Measurements from ENCODE around the gene ZNF211. TPM values are rescaled to one million over a fixed set of nuclear protein-coding genes. Genes with fewer than 3 reads are reported as not detected.
A peak's percentile ranks its signal among the peaks of the same experiment; 100 is the strongest.

Gene ZNF211
- total RNA-seq, 3 donors from 2014 or later (not counting 1 experiment from before 2014, with no cell fraction given) = 33.7 to 47.0 (median 36.9) TPM

GRCh38 chr19:57620673-57621348 is 12.2 kb upstream of the ZNF211 start:
- Mint-ChIP-seq H3K27ac (no peak overlapping the region), H3K27me3 (ENCODE audit: low read depth in 2 of 2) (no peaks in the 10 kb centered on the region), H3K4me1 (peaks cover 16 to 18% of the 10 kb centered on the region in 2 donors), H3K36me3 (peaks cover 75% of the 10 kb centered on the region), H3K9me3 (peaks cover 17 to 35% of the 10 kb centered on the region in 2 donors), H3K4me3 (no peak overlapping the region)
- no peak for ATAC-seq
- peaks cover 53% of the 10 kb centered on the region for H3K36me3 ChIP-seq (ENCODE audit: control insufficient read depth, insufficient read depth, low read length)
- H3K27ac ChIP-seq (ENCODE audit: low read length) = no peak overlapping the region
- no peak overlapping the region for H3K4me3 ChIP-seq (ENCODE audit: low read length)
- H3K4me1 ChIP-seq (ENCODE audit: control insufficient read depth, insufficient read depth, low read length) = no peaks in the 10 kb centered on the region
- DNase-seq = no peak
- no peaks in the 10 kb centered on the region for H3K27me3 ChIP-seq (ENCODE audit: control insufficient read depth, insufficient read depth, low read length)
- no peak for TF ChIP-seq CTCF (IDR thresholded peaks at IDR 0.05)
- intact Hi-C loops (cut with micrococcal nuclease) = no loop called here
- peaks cover 90% of the 10 kb centered on the region for H3K9me3 ChIP-seq (ENCODE audit: control insufficient read depth, insufficient read depth, low read length)
- 97% methylated on average over 8 of the region's 10 CpGs for WGBS (ENCODE audit: insufficient coverage)

DNA sequence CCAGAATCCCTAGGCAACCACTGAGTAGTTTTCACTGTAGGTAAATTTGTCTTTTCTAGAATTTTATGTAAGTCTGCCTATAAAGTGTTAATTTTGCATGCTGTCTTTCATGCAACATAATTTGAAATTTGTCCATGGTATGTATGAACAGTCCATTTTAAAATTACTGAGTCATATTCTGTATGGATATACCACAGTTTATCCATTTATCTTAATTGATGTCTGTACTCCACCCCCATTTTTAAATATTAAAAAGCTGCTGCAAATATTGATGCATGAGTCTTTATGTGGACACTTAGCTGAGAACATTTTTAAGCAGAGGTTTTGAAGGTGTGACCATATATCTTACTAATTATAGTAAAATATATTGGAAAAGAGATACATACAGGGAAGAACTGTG is 9.9 kb upstream of the ZNF211 start:
- H3K9me3 Mint-ChIP-seq = peaks cover 8 to 21% of the 10 kb centered on the region in 2 donors
- Histone ChIP-seq H3K9me3 (ENCODE audit: control insufficient read depth, insufficient read depth, low read length) (peaks cover 79% of the 10 kb centered on the region), H3K4me1 (ENCODE audit: control insufficient read depth, insufficient read depth, low read length) (no peaks in the 10 kb centered on the region), H3K36me3 (ENCODE audit: control insufficient read depth, insufficient read depth, low read length) (peaks cover 33% of the 10 kb centered on the region), H3K4me3 (ENCODE audit: low read length) (no peak overlapping the region), H3K27me3 (ENCODE audit: control insufficient read depth, insufficient read depth, low read length) (no peaks in the 10 kb centered on the region), H3K27ac (ENCODE audit: low read length) (no peak overlapping the region)
- H3K27ac Mint-ChIP-seq = no peak overlapping the region
- H3K36me3 Mint-ChIP-seq = peaks cover 53% of the 10 kb centered on the region
- H3K27me3 Mint-ChIP-seq (ENCODE audit: low read depth in 2 of 2) = no peaks in the 10 kb centered on the region
- TF ChIP-seq CTCF (IDR thresholded peaks at IDR 0.05) = no peak
- intact Hi-C loops (cut with micrococcal nuclease) = no loop called here
- no peak for DNase-seq
- no peak overlapping the region for H3K4me3 Mint-ChIP-seq
- no peak for ATAC-seq
- peaks cover 0 to 3% of the 10 kb centered on the region in 2 donors for H3K4me1 Mint-ChIP-seq

GRCh38 chr19:57633832-57634131 is 814 bp downstream of the ZNF211 start:
- Mint-ChIP-seq H3K4me1 (peaks cover 24 to 32% of the 10 kb centered on the region in 2 donors), H3K9me3 (peaks cover 9 to 24% of the 10 kb centered on the region in 2 donors), H3K27ac (peak overlapping the region; percentile 87 to 91), H3K4me3 (peak overlapping the region; percentile 94), H3K36me3 (peaks cover 38% of the 10 kb centered on the region), H3K27me3 (ENCODE audit: low read depth in 2 of 2) (no peaks in the 10 kb centered on the region)
- H3K27me3 ChIP-seq (ENCODE audit: control insufficient read depth, insufficient read depth, low read length) = no peaks in the 10 kb centered on the region
- no peak overlapping the region for H3K27ac ChIP-seq (ENCODE audit: low read length)
- DNase-seq (no peak), ATAC-seq (no peak)
- H3K36me3 ChIP-seq (ENCODE audit: control insufficient read depth, insufficient read depth, low read length) = peaks cover 28% of the 10 kb centered on the region
- no peak for TF ChIP-seq CTCF (IDR thresholded peaks at IDR 0.05)
- peaks cover 9% of the 10 kb centered on the region for H3K9me3 ChIP-seq (ENCODE audit: control insufficient read depth, insufficient read depth, low read length)
- H3K4me3 ChIP-seq (ENCODE audit: low read length) = peak overlapping the region; percentile 83
- intact Hi-C loops (cut with micrococcal nuclease) = loop anchor here (1.0 to 10.0 kb wide), 4 partner anchors 19 to 146 kb away; partner anchors contain the start of genes ZNF134, ZNF416, ZNF419 and ZNF551
- H3K4me1 ChIP-seq (ENCODE audit: control insufficient read depth, insufficient read depth, low read length) = peaks cover 13% of the 10 kb centered on the region
- 82% methylated on average over 6 of the region's 6 CpGs for WGBS (ENCODE audit: insufficient coverage)

DNA sequence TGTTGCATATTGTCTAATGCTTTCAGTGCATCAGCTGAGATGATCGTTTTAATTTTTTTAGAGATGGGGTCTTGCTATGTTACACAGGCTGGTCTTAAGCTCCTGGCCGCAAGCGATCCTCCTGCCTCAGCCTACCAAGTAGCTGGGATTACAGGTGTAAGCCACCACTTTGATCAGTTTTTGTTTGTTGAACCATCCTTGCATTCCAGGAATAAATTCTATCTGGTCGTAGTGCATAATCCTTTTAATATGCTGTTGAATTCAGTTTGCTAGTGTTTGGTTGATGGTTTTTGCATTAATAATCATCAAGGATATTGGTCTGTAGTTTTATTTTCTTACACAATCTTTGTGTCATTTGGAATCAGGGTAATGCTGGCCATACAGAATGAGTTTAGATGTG is 4.4 kb downstream of the ZNF211 start:
- Histone ChIP-seq H3K9me3 (ENCODE audit: control insufficient read depth, insufficient read depth, low read length) (peaks cover 39% of the 10 kb centered on the region), H3K36me3 (ENCODE audit: control insufficient read depth, insufficient read depth, low read length) (peaks cover 61% of the 10 kb centered on the region), H3K4me1 (ENCODE audit: control insufficient read depth, insufficient read depth, low read length) (peaks cover 13% of the 10 kb centered on the region), H3K27ac (ENCODE audit: low read length) (no peak overlapping the region), H3K4me3 (ENCODE audit: low read length) (no peak overlapping the region), H3K27me3 (ENCODE audit: control insufficient read depth, insufficient read depth, low read length) (no peaks in the 10 kb centered on the region)
- TF ChIP-seq CTCF (IDR thresholded peaks at IDR 0.05) = no peak
- no peak for ATAC-seq
- Mint-ChIP-seq H3K9me3 (peaks cover 17 to 35% of the 10 kb centered on the region in 2 donors), H3K4me1 (peaks cover 24 to 32% of the 10 kb centered on the region in 2 donors), H3K4me3 (no peak overlapping the region), H3K36me3 (peaks cover 74% of the 10 kb centered on the region), H3K27ac (no peak overlapping the region), H3K27me3 (ENCODE audit: low read depth in 2 of 2) (no peaks in the 10 kb centered on the region)
- no peak for DNase-seq
- intact Hi-C loops (cut with micrococcal nuclease) = loop anchor here (10.0 kb wide), 1 partner anchor 47 kb away; the partner anchor contains the start of gene ZNF551
- WGBS (ENCODE audit: insufficient coverage) = 72% methylated on average over 4 of the region's 4 CpGs
